HepG2 (cell line): ENCODE measurements around the gene IL1RAPL2. TPM values are rescaled to one million over a fixed set of nuclear protein-coding genes. Genes with fewer than 3 reads are reported as not detected.

Experiments
- ATAC-seq: fragments of 200-7000 bp; cut with Tn5 transposase; 3 replicates; pipeline ENCODE4 v1.9.1; 2020; ENCODE audit warnings: mild to moderate bottlenecking, moderate library complexity
- BruUV-seq: library from RNA; stranded (reverse); fragments of 400-500 nt; replicated peaks from 2 replicates; lab custom pipeline; 2021; lab: Mats Ljungman, UMichigan
- CTCF ChIA-PET: fragments of 300-600 bp; formaldehyde crosslinking; extraction: SDS; loops from one replicate; lab custom pipeline; 2021; ENCODE audit warnings: low total read pairs, inconsistent platforms, low intra/inter-chr PET ratio; lab: Yijun Ruan, JAX
- POLR2A ChIA-PET: fragments of 350-600 bp; sonication (Branson Sonifier 250); formaldehyde crosslinking; loops from one replicate; lab custom pipeline; 2020; ENCODE audit warnings: antibody characterized with exemption, inconsistent platforms; lab: Yijun Ruan, JAX
- DNase-seq: peaks from one replicate; pipeline ENCODE4 v3.0.0-alpha.2; 2015; ENCODE audit warnings: low spot score
- FAIRE-seq: peaks from 3 replicates; lab custom pipeline; 2011; peaks lifted over from hg19 to GRCh38; lab: Jason Lieb, UNC
- H2AFZ ChIP-seq: one replicate; pipeline ENCODE4 v1.6.1; 2011; ENCODE audit warnings: low read length, inconsistent platforms
- H3K27ac ChIP-seq: fragments of 300-600 bp; 3 replicates; pipeline ENCODE4 v1.8.0; 2011; ENCODE audit warnings: mixed run types, mild to moderate bottlenecking, mixed read lengths, low read length, inconsistent platforms; ENCODE audit not compliant: insufficient read depth; ENCODE audit errors: extremely low read length
- H3K27me3 ChIP-seq, 2 experiments: fragments of 200-600 bp in 1 of 2; 2 replicates in 1 of 2; 3 replicates in 1 of 2; pipeline versions ENCODE4 v1.6.0 to v1.8.0; 2011; ENCODE audit warnings: low read length in 2 of 2, mild to moderate bottlenecking in 2 of 2, moderate library complexity in 2 of 2, inconsistent platforms in 1 of 2; ENCODE audit not compliant: insufficient read depth in 2 of 2, control insufficient read depth in 1 of 2
- H3K36me3 ChIP-seq, 2 experiments: fragments of 200-600 bp in 1 of 2; replicated peaks in 1 of 2; 2 replicates in 1 of 2; 3 replicates in 1 of 2; pipeline versions ENCODE4 v1.5.1 to v1.8.0; 2011; ENCODE audit warnings: low read length in 2 of 2, inconsistent platforms in 1 of 2; ENCODE audit not compliant: insufficient read depth in 2 of 2, control insufficient read depth in 1 of 2
- H3K4me1 ChIP-seq: 2 replicates; pipeline ENCODE4 v1.5.1; 2012; ENCODE audit warnings: low read length, inconsistent platforms; ENCODE audit not compliant: insufficient read depth
- H3K4me2 ChIP-seq: 2 replicates; pipeline ENCODE4 v1.6.0; 2011; ENCODE audit warnings: low read depth, low read length, inconsistent platforms
- H3K4me3 ChIP-seq, 3 experiments: fragments of 200-600 bp in 1 of 3; sonication (generic), shearing (Covaris generic) in 1 of 3; replicated peaks in 1 of 3; 2 replicates each; pipeline ENCODE4 v1.5.1; 2011 to 2016; ENCODE audit warnings: low read length in 3 of 3, inconsistent platforms in 2 of 3, low read depth in 2 of 3, mild to moderate bottlenecking in 2 of 3, control low read depth in 1 of 3, mixed read lengths in 1 of 3; ENCODE audit not compliant: insufficient read depth in 1 of 3
- H3K79me2 ChIP-seq: one replicate; pipeline ENCODE4 v1.6.1; 2011; ENCODE audit warnings: low read length, inconsistent platforms; ENCODE audit not compliant: insufficient read depth
- H3K9ac ChIP-seq: 2 replicates; pipeline ENCODE4 v1.6.0; 2011; ENCODE audit warnings: mild to moderate bottlenecking, low read depth, low read length, inconsistent platforms; ENCODE audit not compliant: insufficient read depth
- H3K9me3 ChIP-seq: 2 replicates; pipeline ENCODE4 v1.5.1; 2012; ENCODE audit warnings: mild to moderate bottlenecking, low read length
- H4K20me1 ChIP-seq: 2 replicates; pipeline ENCODE4 v1.6.0; 2011; ENCODE audit warnings: inconsistent platforms, mild to moderate bottlenecking, low read length, moderate library complexity; ENCODE audit not compliant: insufficient read depth
- ARHGAP35 ChIP-seq: sonication (generic); formaldehyde crosslinking; IDR thresholded peaks from 2 replicates; pipeline ENCODE4 v1.9.0; 2022; ENCODE audit warnings: mild to moderate bottlenecking, inconsistent platforms, moderate library complexity, missing genetic modification reagents, borderline replicate concordance
- ESRRA ChIP-seq: sonication (generic); formaldehyde crosslinking; IDR thresholded peaks from 2 replicates; pipeline ENCODE4 v1.5.1; 2020; ENCODE audit warnings: mild to moderate bottlenecking, low read depth, missing genetic modification reagents
- GABPB1 ChIP-seq: IDR thresholded peaks from 2 replicates; pipeline ENCODE4 v1.6.1; 2016; ENCODE audit warnings: mild to moderate bottlenecking, missing genetic modification reagents, moderate library complexity, missing compliant biosample characterization
- GFI1 ChIP-seq: sonication (generic); formaldehyde crosslinking; IDR thresholded peaks from 2 replicates; pipeline ENCODE4 v1.5.0; 2020; ENCODE audit warnings: missing genetic modification reagents, mild to moderate bottlenecking, borderline replicate concordance
- MAF1 ChIP-seq: sonication (generic); formaldehyde crosslinking; IDR thresholded peaks from 2 replicates; pipeline ENCODE4 v1.5.0; 2020; ENCODE audit warnings: missing genetic modification reagents, borderline replicate concordance
- MBNL3 ChIP-seq: fragments of 250-450 bp; sonication (Bioruptor Pico); conservative IDR thresholded peaks from 2 replicates; pipeline ENCODE4 v1.8.0; 2022; ENCODE audit warnings: mild to moderate bottlenecking, inconsistent platforms
- PHF21A ChIP-seq: sonication (generic); formaldehyde crosslinking; IDR thresholded peaks from 2 replicates; pipeline ENCODE4 v1.5.0; 2020; ENCODE audit warnings: mild to moderate bottlenecking, missing genetic modification reagents
- SRSF9 ChIP-seq: fragments of 200-400 bp; formaldehyde crosslinking; IDR thresholded peaks from 2 replicates; pipeline ENCODE4 v1.6.1; 2018; ENCODE audit warnings: borderline replicate concordance, mild to moderate bottlenecking, low read depth, low read length; ENCODE audit not compliant: insufficient read depth, poor library complexity, severe bottlenecking
- ZFYVE20 ChIP-seq: sonication (generic); formaldehyde crosslinking; IDR thresholded peaks from 2 replicates; pipeline ENCODE4 v1.8.0; 2023; ENCODE audit warnings: low read depth, mild to moderate bottlenecking, moderate library complexity, missing genetic modification reagents, borderline replicate concordance
- ZNF10 ChIP-seq: sonication (generic); formaldehyde crosslinking; IDR thresholded peaks from 2 replicates; pipeline ENCODE4 v1.4.0; 2020; ENCODE audit warnings: mild to moderate bottlenecking, low read depth, missing genetic modification reagents, borderline replicate concordance
- ZNF30 ChIP-seq: sonication (generic); formaldehyde crosslinking; IDR thresholded peaks from 2 replicates; pipeline ENCODE4 v1.5.0; 2020; ENCODE audit warnings: mild to moderate bottlenecking, missing genetic modification reagents
- ZNF343 ChIP-seq: sonication (generic); formaldehyde crosslinking; IDR thresholded peaks from 2 replicates; pipeline ENCODE4 v1.4.0; 2020; ENCODE audit warnings: mild to moderate bottlenecking, missing genetic modification reagents
- ZNF569 ChIP-seq: sonication (generic); formaldehyde crosslinking; IDR thresholded peaks from 2 replicates; pipeline ENCODE4 v1.5.0; 2020; ENCODE audit warnings: mild to moderate bottlenecking, missing genetic modification reagents, moderate library complexity, borderline replicate concordance
- ZNF713 ChIP-seq: sonication (generic); formaldehyde crosslinking; IDR thresholded peaks from 2 replicates; pipeline ENCODE4 v1.4.0; 2020; ENCODE audit warnings: mild to moderate bottlenecking, missing genetic modification reagents
- ZNF720 ChIP-seq: sonication (generic); formaldehyde crosslinking; IDR thresholded peaks from 2 replicates; pipeline ENCODE4 v1.4.0; 2020; ENCODE audit warnings: missing genetic modification reagents
- WGBS: methylation state at CpG from one replicate; pipeline ENCODE4 v1.1.6; 2017; ENCODE audit warnings: low lambda C conversion rate; 5-methylcytosine and 5-hydroxymethylcytosine counted together
- in situ Hi-C: cut with HindIII; loops from 2 replicates; pipeline ENCODE4 v1.10.0; 2017; ENCODE audit warnings: low pct_unique_long_range_greater_than_20kb; ENCODE audit not compliant: extremely low pct_ligation_motif_present
- intact Hi-C: fragments of 100-400 bp; cut with micrococcal nuclease; formaldehyde crosslinking; loops from one replicate; pipeline ENCODE4 v1.10.0; 2022; ENCODE audit not compliant: unreplicated experiment
- polyA plus RNA-seq, 8 experiments: library from polyadenylated mRNA; depleted of rRNA in 3 of 8; stranded (reverse) in 7 of 8; unstranded in 1 of 8; fragments of >200 nt; fragmentation: Illumina TruSeq in 4 of 8; extraction: Trizol in 4 of 8; gene quantifications; 2 replicates each; pipeline versions ENCODE4 v1.2.1 to v1.2.3, GENCODE V29; 2011 to 2016; ENCODE audit warnings: low read depth in 4 of 8, missing spikeins in 1 of 8, mixed read lengths in 1 of 8; ENCODE audit not compliant: insufficient read depth in 1 of 8
- total RNA-seq, 5 experiments: library from RNA; depleted of rRNA; stranded (reverse); fragments of >200 nt; fragmentation: Illumina TruSeq; extraction: Trizol; gene quantifications; 2 replicates each; pipeline ENCODE4 v1.2.3, GENCODE V29; 2016; ENCODE audit warnings: low read depth in 1 of 5
- TF ChIP-seq, protein P1 (sequence below), 2 experiments: IDR thresholded peaks; 2 replicates each; pipeline ENCODE4 v1.6.1; 2011 to 2012; ENCODE audit warnings: low read length in 2 of 2, borderline replicate concordance in 1 of 2, low read depth in 1 of 2, mild to moderate bottlenecking in 1 of 2, moderate library complexity in 1 of 2
- TF ChIP-seq, protein P2 (sequence below): sonication (generic); formaldehyde crosslinking; IDR thresholded peaks from 2 replicates; pipeline ENCODE4 v1.4.0; 2020; ENCODE audit warnings: mild to moderate bottlenecking, missing genetic modification reagents
- TF ChIP-seq, protein P3 (sequence below): sonication (generic); formaldehyde crosslinking; IDR thresholded peaks from 2 replicates; pipeline ENCODE4 v1.5.0; 2020; ENCODE audit warnings: missing genetic modification reagents
- TF ChIP-seq, protein P4 (sequence below): IDR thresholded peaks from 2 replicates; pipeline ENCODE4 v1.6.1; 2018; ENCODE audit warnings: missing genetic modification reagents

Gene IL1RAPL2
- total and polyA plus RNA-seq, 2 of the 13 experiments (the other 11 are each of a cell fraction or from before 2014, with no cell fraction given): not detected

GRCh38 chrX:104668550-104668949 lies 102.6 kb downstream of the IL1RAPL2 start:
- 4% methylated on average over 3 of the region's 3 CpGs for WGBS
- ChIA-PET POLR2A (no interaction called here), CTCF (no interaction called here)
- in situ Hi-C loops (no loop called here), intact Hi-C loops (no loop called here)
- H3K4me2 ChIP-seq: no peak overlapping the region
- no peaks in the 10 kb centered on the region for H3K4me1 ChIP-seq
- DNase-seq (no peak), ATAC-seq (no peak), FAIRE-seq (no peak)
- H3K36me3 ChIP-seq: no peaks in the 10 kb centered on the region
- H3K27me3 ChIP-seq: no peaks in the 10 kb centered on the region
- no peak for TF ChIP-seq PHF21A (CRISPR knock-in tag)
- no peak for TF ChIP-seq ZFYVE20 (CRISPR knock-in tag)
- TF ChIP-seq ZNF10: no peak
- TF ChIP-seq ARHGAP35 (CRISPR knock-in tag): no peak
- no peak for TF ChIP-seq GFI1 (CRISPR knock-in tag)
- no peak for TF ChIP-seq SRSF9
- no peak for TF ChIP-seq ESRRA (CRISPR knock-in tag)
- TF ChIP-seq ZNF569 (CRISPR knock-in tag): no peak
- TF ChIP-seq, protein P1, sequence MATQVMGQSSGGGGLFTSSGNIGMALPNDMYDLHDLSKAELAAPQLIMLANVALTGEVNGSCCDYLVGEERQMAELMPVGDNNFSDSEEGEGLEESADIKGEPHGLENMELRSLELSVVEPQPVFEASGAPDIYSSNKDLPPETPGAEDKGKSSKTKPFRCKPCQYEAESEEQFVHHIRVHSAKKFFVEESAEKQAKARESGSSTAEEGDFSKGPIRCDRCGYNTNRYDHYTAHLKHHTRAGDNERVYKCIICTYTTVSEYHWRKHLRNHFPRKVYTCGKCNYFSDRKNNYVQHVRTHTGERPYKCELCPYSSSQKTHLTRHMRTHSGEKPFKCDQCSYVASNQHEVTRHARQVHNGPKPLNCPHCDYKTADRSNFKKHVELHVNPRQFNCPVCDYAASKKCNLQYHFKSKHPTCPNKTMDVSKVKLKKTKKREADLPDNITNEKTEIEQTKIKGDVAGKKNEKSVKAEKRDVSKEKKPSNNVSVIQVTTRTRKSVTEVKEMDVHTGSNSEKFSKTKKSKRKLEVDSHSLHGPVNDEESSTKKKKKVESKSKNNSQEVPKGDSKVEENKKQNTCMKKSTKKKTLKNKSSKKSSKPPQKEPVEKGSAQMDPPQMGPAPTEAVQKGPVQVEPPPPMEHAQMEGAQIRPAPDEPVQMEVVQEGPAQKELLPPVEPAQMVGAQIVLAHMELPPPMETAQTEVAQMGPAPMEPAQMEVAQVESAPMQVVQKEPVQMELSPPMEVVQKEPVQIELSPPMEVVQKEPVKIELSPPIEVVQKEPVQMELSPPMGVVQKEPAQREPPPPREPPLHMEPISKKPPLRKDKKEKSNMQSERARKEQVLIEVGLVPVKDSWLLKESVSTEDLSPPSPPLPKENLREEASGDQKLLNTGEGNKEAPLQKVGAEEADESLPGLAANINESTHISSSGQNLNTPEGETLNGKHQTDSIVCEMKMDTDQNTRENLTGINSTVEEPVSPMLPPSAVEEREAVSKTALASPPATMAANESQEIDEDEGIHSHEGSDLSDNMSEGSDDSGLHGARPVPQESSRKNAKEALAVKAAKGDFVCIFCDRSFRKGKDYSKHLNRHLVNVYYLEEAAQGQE (IDR thresholded peaks at IDR 0.05; ENCODE audit: borderline replicate concordance in 1 of 2, low read depth in 1 of 2, low read length in 2 of 2): no peak
- TF ChIP-seq, protein P2, sequence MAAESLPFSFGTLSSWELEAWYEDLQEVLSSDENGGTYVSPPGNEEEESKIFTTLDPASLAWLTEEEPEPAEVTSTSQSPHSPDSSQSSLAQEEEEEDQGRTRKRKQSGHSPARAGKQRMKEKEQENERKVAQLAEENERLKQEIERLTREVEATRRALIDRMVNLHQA: no peak
- TF ChIP-seq ZNF343: no peak
- TF ChIP-seq ZNF30 (CRISPR knock-in tag): no peak
- TF ChIP-seq ZNF713 (CRISPR knock-in tag): no peak
- TF ChIP-seq ZNF720 (CRISPR knock-in tag): no peak
- no peak for TF ChIP-seq MBNL3
- TF ChIP-seq, protein P3, sequence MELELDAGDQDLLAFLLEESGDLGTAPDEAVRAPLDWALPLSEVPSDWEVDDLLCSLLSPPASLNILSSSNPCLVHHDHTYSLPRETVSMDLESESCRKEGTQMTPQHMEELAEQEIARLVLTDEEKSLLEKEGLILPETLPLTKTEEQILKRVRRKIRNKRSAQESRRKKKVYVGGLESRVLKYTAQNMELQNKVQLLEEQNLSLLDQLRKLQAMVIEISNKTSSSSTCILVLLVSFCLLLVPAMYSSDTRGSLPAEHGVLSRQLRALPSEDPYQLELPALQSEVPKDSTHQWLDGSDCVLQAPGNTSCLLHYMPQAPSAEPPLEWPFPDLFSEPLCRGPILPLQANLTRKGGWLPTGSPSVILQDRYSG: no peak
- TF ChIP-seq MAF1 (CRISPR knock-in tag): no peak
- TF ChIP-seq, protein P4, sequence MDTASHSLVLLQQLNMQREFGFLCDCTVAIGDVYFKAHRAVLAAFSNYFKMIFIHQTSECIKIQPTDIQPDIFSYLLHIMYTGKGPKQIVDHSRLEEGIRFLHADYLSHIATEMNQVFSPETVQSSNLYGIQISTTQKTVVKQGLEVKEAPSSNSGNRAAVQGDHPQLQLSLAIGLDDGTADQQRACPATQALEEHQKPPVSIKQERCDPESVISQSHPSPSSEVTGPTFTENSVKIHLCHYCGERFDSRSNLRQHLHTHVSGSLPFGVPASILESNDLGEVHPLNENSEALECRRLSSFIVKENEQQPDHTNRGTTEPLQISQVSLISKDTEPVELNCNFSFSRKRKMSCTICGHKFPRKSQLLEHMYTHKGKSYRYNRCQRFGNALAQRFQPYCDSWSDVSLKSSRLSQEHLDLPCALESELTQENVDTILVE: no peak
- no peak for TF ChIP-seq GABPB1 (CRISPR knock-in tag)
- BruUV-seq: no TSS peak
- no peaks in the 10 kb centered on the region for H3K9me3 ChIP-seq
- no peak overlapping the region for H3K9ac ChIP-seq
- H4K20me1 ChIP-seq: no peaks in the 10 kb centered on the region
- H3K27ac ChIP-seq: no peak overlapping the region
- no peak overlapping the region for H2AFZ ChIP-seq
- no peaks in the 10 kb centered on the region for H3K79me2 ChIP-seq
- no peak overlapping the region for H3K4me3 ChIP-seq
